T-helper 2 cell treated with Interferon-gamma antibody and Interleukin-4, amounts not matched to agents 100 ng/mL and 5 ng/mL, for 36 hours (primary cell): Measurements from ENCODE around the gene TKFC. TPM values are rescaled to one million over a fixed set of nuclear protein-coding genes. Genes with fewer than 3 reads are reported as not detected.

Experiments
- total RNA-seq: library from RNA; stranded (reverse); gene quantifications from 2 replicates; pipeline ENCODE4 v1.2.3, GENCODE V29; 2022

Gene TKFC
- total RNA-seq, 1 donor from 2014 or later: 44.4 TPM

Other genes starting within 250 kb of the TKFC start
- gene CD5, start 230.7 kb upstream of the TKFC start, total RNA-seq: 358 and 362 TPM in 2 replicates
- 7.7 and 9.2 TPM in 2 replicates for gene VPS37C, start 171.8 kb upstream of the TKFC start, total RNA-seq
- not detected in 2 replicates for gene PGA3, start 129.7 kb upstream of the TKFC start, total RNA-seq
- not detected in 2 replicates for gene PGA4, start 110.9 kb upstream of the TKFC start, total RNA-seq
- gene PGA5, start 92.1 kb upstream of the TKFC start, total RNA-seq: not detected in 2 replicates
- 2.9 and 3.8 TPM in 2 replicates for gene VWCE, start 37.9 kb upstream of the TKFC start, total RNA-seq
- gene DDB1, start 123 bp upstream of the TKFC start, total RNA-seq: 231 and 237 TPM in 2 replicates
- 41.6 and 42.9 TPM in 2 replicates for gene CYB561A3, start 28.7 kb downstream of the TKFC start, total RNA-seq
- 51.3 and 54.5 TPM in 2 replicates for gene TMEM138, start 29.1 kb downstream of the TKFC start, total RNA-seq
- gene TMEM216, start 59.4 kb downstream of the TKFC start, total RNA-seq: 10.2 and 12.4 TPM in 2 replicates
- 120 and 123 TPM in 2 replicates for gene CPSF7, start 96.7 kb downstream of the TKFC start, total RNA-seq
- gene SDHAF2, start 96.9 kb downstream of the TKFC start, total RNA-seq: 49.1 and 53.0 TPM in 2 replicates
- 0.07 and 0.18 TPM in 2 replicates for gene LRRC10B, start 175.5 kb downstream of the TKFC start, total RNA-seq
- gene SYT7, start 247.8 kb downstream of the TKFC start, total RNA-seq: not detected in 2 replicates